WTC11 (cell line): ENCODE measurements around the gene PGS1. TPM values are rescaled to one million over a fixed set of nuclear protein-coding genes. Genes with fewer than 3 reads are reported as not detected.

Source experiments
- ATAC-seq: fragments of 200-7000 bp; cut with Tn5 transposase; 2 replicates; pipeline ENCODE4 v1.10.0; 2021; ENCODE audit warnings: mild to moderate bottlenecking, moderate library complexity
- CTCF ChIA-PET: fragments of 300-600 bp; sonication (Branson Sonifier 250); formaldehyde crosslinking; loops from one replicate; lab custom pipeline; 2021; ENCODE audit warnings: antibody characterized with exemption; lab: Charles Lee
- POLR2A ChIA-PET: fragments of 350-600 bp; sonication (Branson Sonifier 250); formaldehyde crosslinking; loops from one replicate; lab custom pipeline; 2021; ENCODE audit warnings: antibody characterized with exemption; lab: Charles Lee
- DNase-seq: peaks from one replicate; pipeline ENCODE4 v3.0.0; 2021; ENCODE audit warnings: low spot score
- H3K27ac Mint-ChIP-seq: 2 replicates; pipeline ENCODE4 v1.8.0; 2021; ENCODE audit warnings: mixed read lengths
- H3K27me3 Mint-ChIP-seq: 2 replicates; pipeline ENCODE4 v1.8.0; 2021; ENCODE audit warnings: low read depth, mild to moderate bottlenecking, moderate library complexity, mixed read lengths
- H3K36me3 Mint-ChIP-seq: 2 replicates; pipeline ENCODE4 v1.8.0; 2021; ENCODE audit warnings: mixed read lengths
- H3K4me1 Mint-ChIP-seq: 2 replicates; pipeline ENCODE4 v1.8.0; 2022; ENCODE audit warnings: mixed read lengths
- H3K4me3 Mint-ChIP-seq: 2 replicates; pipeline ENCODE4 v1.8.0; 2021; ENCODE audit warnings: mild to moderate bottlenecking, moderate library complexity, mixed read lengths
- H3K9me3 Mint-ChIP-seq: 2 replicates; pipeline ENCODE4 v1.8.0; 2021; ENCODE audit warnings: mixed read lengths
- AFF4 ChIP-seq: sonication (generic); formaldehyde crosslinking; IDR thresholded peaks from 2 replicates; pipeline ENCODE4 v1.8.1; 2023; ENCODE audit warnings: mild to moderate bottlenecking, missing genetic modification reagents, borderline replicate concordance
- ATF2 ChIP-seq: sonication (generic); formaldehyde crosslinking; IDR thresholded peaks from 2 replicates; pipeline ENCODE4 v1.8.1; 2022; ENCODE audit warnings: low read depth, missing genetic modification reagents, borderline replicate concordance
- CBFB ChIP-seq: sonication (generic); formaldehyde crosslinking; IDR thresholded peaks from 2 replicates; pipeline ENCODE4 v1.8.1; 2022; ENCODE audit warnings: mild to moderate bottlenecking, low read depth, missing genetic modification reagents
- CREM ChIP-seq: sonication (generic); formaldehyde crosslinking; IDR thresholded peaks from 2 replicates; pipeline ENCODE4 v1.8.1; 2022; ENCODE audit warnings: mild to moderate bottlenecking, missing genetic modification reagents, moderate library complexity
- E2F5 ChIP-seq: sonication (generic); formaldehyde crosslinking; IDR thresholded peaks from 2 replicates; pipeline ENCODE4 v1.8.1; 2022; ENCODE audit warnings: mild to moderate bottlenecking, moderate library complexity, missing genetic modification reagents
- EMX1 ChIP-seq: fragments of 250-450 bp; sonication (Bioruptor Pico); IDR thresholded peaks from 2 replicates; pipeline ENCODE4 v1.8.0; 2021; ENCODE audit warnings: mild to moderate bottlenecking
- GABPB1 ChIP-seq: sonication (generic); formaldehyde crosslinking; IDR thresholded peaks from 2 replicates; pipeline ENCODE4 v1.8.1; 2023; ENCODE audit warnings: mild to moderate bottlenecking, missing genetic modification reagents
- GRHL2 ChIP-seq: fragments of 250-450 bp; sonication (Bioruptor Pico); IDR thresholded peaks from 2 replicates; pipeline ENCODE4 v1.8.0; 2022; ENCODE audit warnings: mild to moderate bottlenecking, moderate library complexity; ENCODE audit not compliant: insufficient replicate concordance, severe bottlenecking
- GTF2I ChIP-seq: fragments of 250-450 bp; sonication (Bioruptor Pico); conservative IDR thresholded peaks from 2 replicates; pipeline ENCODE4 v1.4.0; 2021; ENCODE audit warnings: mild to moderate bottlenecking
- HMGXB4 ChIP-seq: sonication (generic); formaldehyde crosslinking; IDR thresholded peaks from 2 replicates; pipeline ENCODE4 v1.8.1; 2023; ENCODE audit warnings: mild to moderate bottlenecking, moderate library complexity, missing genetic modification reagents
- IRF2 ChIP-seq: sonication (generic); formaldehyde crosslinking; IDR thresholded peaks from 2 replicates; pipeline ENCODE4 v1.8.0; 2022; ENCODE audit warnings: low read depth, missing genetic modification reagents, borderline replicate concordance
- JUN ChIP-seq: sonication (generic); formaldehyde crosslinking; IDR thresholded peaks from 2 replicates; pipeline ENCODE4 v1.8.0; 2023; ENCODE audit warnings: mild to moderate bottlenecking, missing genetic modification reagents
- NFE2L1 ChIP-seq: sonication (generic); formaldehyde crosslinking; IDR thresholded peaks from 2 replicates; pipeline ENCODE4 v1.8.1; 2023; ENCODE audit warnings: missing genetic modification reagents
- NR1H2 ChIP-seq: sonication (generic); formaldehyde crosslinking; IDR thresholded peaks from 2 replicates; pipeline ENCODE4 v1.9.0; 2021; ENCODE audit warnings: mild to moderate bottlenecking, moderate library complexity, missing genetic modification reagents
- NR3C1 ChIP-seq: sonication (generic); formaldehyde crosslinking; conservative IDR thresholded peaks from 2 replicates; pipeline ENCODE4 v1.8.1; 2023; ENCODE audit warnings: low read depth, mild to moderate bottlenecking, missing genetic modification reagents
- RELA ChIP-seq: sonication (generic); formaldehyde crosslinking; IDR thresholded peaks from 2 replicates; pipeline ENCODE4 v1.8.1; 2022; ENCODE audit warnings: missing genetic modification reagents, mild to moderate bottlenecking, borderline replicate concordance
- RORB ChIP-seq: fragments of 250-450 bp; sonication (Bioruptor Pico); IDR thresholded peaks from 2 replicates; pipeline ENCODE4 v1.9.0; 2021; ENCODE audit warnings: mild to moderate bottlenecking
- ZNF138 ChIP-seq: sonication (generic); formaldehyde crosslinking; conservative IDR thresholded peaks from 2 replicates; pipeline ENCODE4 v1.8.1; 2022; ENCODE audit warnings: mild to moderate bottlenecking, moderate library complexity, missing genetic modification reagents
- ZNF219 ChIP-seq: sonication (generic); formaldehyde crosslinking; IDR thresholded peaks from 2 replicates; pipeline ENCODE4 v1.8.0; 2023; ENCODE audit warnings: missing genetic modification reagents, mild to moderate bottlenecking, borderline replicate concordance
- ZNF263 ChIP-seq: sonication (generic); formaldehyde crosslinking; IDR thresholded peaks from 2 replicates; pipeline ENCODE4 v1.8.1; 2022; ENCODE audit warnings: low read depth, mild to moderate bottlenecking, moderate library complexity, missing genetic modification reagents
- ZNF281 ChIP-seq: sonication (generic); formaldehyde crosslinking; IDR thresholded peaks from 2 replicates; pipeline ENCODE4 v1.8.0; 2023; ENCODE audit warnings: mild to moderate bottlenecking, missing genetic modification reagents
- ZNF317 ChIP-seq: sonication (generic); formaldehyde crosslinking; IDR thresholded peaks from 2 replicates; pipeline ENCODE4 v1.8.1; 2023; ENCODE audit warnings: low read depth, mild to moderate bottlenecking, moderate library complexity, missing genetic modification reagents, borderline replicate concordance
- total RNA-seq: library from RNA; stranded (reverse); gene quantifications from 3 replicates; pipeline ENCODE4 v1.2.3, GENCODE V29; 2021
- TF ChIP-seq, protein P1 (sequence below): sonication (generic); formaldehyde crosslinking; IDR thresholded peaks from 2 replicates; pipeline ENCODE4 v1.8.0; 2022; ENCODE audit warnings: mild to moderate bottlenecking, missing genetic modification reagents

Gene PGS1
- total RNA-seq, 1 experiment from 2014 or later: 51.4 TPM

GRCh38 chr17:78435330-78436005 is 57.0 kb downstream of the PGS1 start:
- ATAC-seq: no peak
- Mint-ChIP-seq H3K9me3 (peaks cover 7% of the 10 kb centered on the region; the same call in 1 of the 2 replicates), H3K4me3 (no peak overlapping the region), H3K36me3 (no peaks in the 10 kb centered on the region), H3K27ac (no peak overlapping the region; the same call in 1 of the 2 replicates), H3K27me3 (no peaks in the 10 kb centered on the region), H3K4me1 (peaks cover 34% of the 10 kb centered on the region)
- no peak for DNase-seq
- TF ChIP-seq E2F5 (CRISPR knock-in tag): no peak
- no peak for TF ChIP-seq ZNF281
- TF ChIP-seq RELA (CRISPR knock-in tag): no peak
- no peak for TF ChIP-seq JUN (CRISPR knock-in tag)
- TF ChIP-seq RORB (CRISPR knock-in tag): no peak
- TF ChIP-seq ZNF219: no peak
- TF ChIP-seq, protein P1, sequence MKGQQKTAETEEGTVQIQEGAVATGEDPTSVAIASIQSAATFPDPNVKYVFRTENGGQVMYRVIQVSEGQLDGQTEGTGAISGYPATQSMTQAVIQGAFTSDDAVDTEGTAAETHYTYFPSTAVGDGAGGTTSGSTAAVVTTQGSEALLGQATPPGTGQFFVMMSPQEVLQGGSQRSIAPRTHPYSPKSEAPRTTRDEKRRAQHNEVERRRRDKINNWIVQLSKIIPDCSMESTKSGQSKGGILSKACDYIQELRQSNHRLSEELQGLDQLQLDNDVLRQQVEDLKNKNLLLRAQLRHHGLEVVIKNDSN (CRISPR knock-in tag): no peak
- TF ChIP-seq GABPB1 (CRISPR knock-in tag): no peak
- TF ChIP-seq GTF2I (CRISPR knock-in tag): no peak
- POLR2A ChIA-PET: no interaction called here
- CTCF ChIA-PET: interaction anchor here (0.6 to 1.3 kb wide), 2 partner anchors 13 to 124 kb away, joined by 3 to 6 read pairs; no protein-coding TSS in a partner anchor

- POLR2A ChIA-PET: no interaction called here
- peaks cover 7% of the 10 kb centered on the region; the same call in 1 of the 2 replicates for H3K9me3 Mint-ChIP-seq
- TF ChIP-seq NR3C1 (no peak), GRHL2 (CRISPR knock-in tag) (no peak), HMGXB4 (no peak), ZNF138 (CRISPR knock-in tag) (no peak), CBFB (CRISPR knock-in tag) (no peak), NR1H2 (CRISPR knock-in tag) (no peak), AFF4 (CRISPR knock-in tag) (no peak), EMX1 (CRISPR knock-in tag) (no peak), ATF2 (CRISPR knock-in tag) (no peak), GABPB1 (CRISPR knock-in tag) (no peak), NFE2L1 (no peak), IRF2 (CRISPR knock-in tag) (no peak), ZNF263 (CRISPR knock-in tag) (no peak), ZNF317 (CRISPR knock-in tag) (no peak), CREM (no peak)
Measured at GRCh38 chr17:78437508-78438169, 59.2 kb downstream of the PGS1 start.

More at GRCh38 chr17:78437508-78438169, 59.2 kb downstream of the PGS1 start:
- no peaks in the 10 kb centered on the region for H3K27me3 Mint-ChIP-seq
- no peaks in the 10 kb centered on the region for H3K36me3 Mint-ChIP-seq
- no peak overlapping the region for H3K4me3 Mint-ChIP-seq
- no peak overlapping the region for H3K27ac Mint-ChIP-seq
- peaks cover 22% of the 10 kb centered on the region for H3K4me1 Mint-ChIP-seq
- no peak for ATAC-seq
- CTCF ChIA-PET: interaction anchor here (0.6 to 1.2 kb wide), 5 partner anchors 15 to 297 kb away, joined by 3 to 4 read pairs (median 3); no protein-coding TSS in a partner anchor
- DNase-seq: no peak
